ENCODE results near the gene PPP1R12A.
A peak's percentile ranks its signal among the peaks of the same experiment; 100 is the strongest.

PPP1R12A gene

GRCh38 chr12:79954037-79954610, 19.2 kb upstream of the PPP1R12A start:
- no peaks in the 10 kb centered on the region; the same call in 1 of the 2 replicates for H3K9me3 ChIP-seq (ENCODE audit: control insufficient read depth, insufficient read depth, low read depth, low read length)
- TF ChIP-seq ZNF549 (tag by site-specific recombination; IDR thresholded peaks at IDR 0.05) (no peak), SETDB1 (IDR thresholded peaks at IDR 0.05; ENCODE audit: insufficient read length, low read length) (no peak), ZNF423 (tag by site-specific recombination; IDR thresholded peaks at IDR 0.05) (no peak), ZNF843 (tag by site-specific recombination; IDR thresholded peaks at IDR 0.05) (no peak), MEIS1 (CRISPR knock-in tag; IDR thresholded peaks at IDR 0.05; ENCODE audit: borderline replicate concordance) (no peak), ZNF596 (tag by site-specific recombination; IDR thresholded peaks at IDR 0.05) (no peak), ZNF248 (tag by site-specific recombination; IDR thresholded peaks at IDR 0.05) (no peak)

GRCh38 chr12:79949098-79949497, 14.2 kb upstream of the PPP1R12A start:
- POLR2A ChIA-PET = interaction anchor here (0.7 to 1.2 kb wide), 2 partner anchors 12 to 91 kb away, joined by 6 read pairs; no protein-coding TSS in a partner anchor

More at GRCh38 chr12:79954037-79954610, 19.2 kb upstream of the PPP1R12A start:
- POLR2A ChIA-PET = no interaction called here
- CTCF ChIA-PET = no interaction called here
- no peak overlapping the region for H3K4me3 ChIP-seq (ENCODE audit: low read depth, low read length)
- H3K36me3 ChIP-seq (ENCODE audit: control insufficient read depth in 2 of 2, insufficient read depth in 1 of 2, low read length in 2 of 2) = no peaks in the 10 kb centered on the region
- H3K27ac ChIP-seq (ENCODE audit: extremely low read depth, low read depth, low read length) = no peak overlapping the region
- no peaks in the 10 kb centered on the region for H3K4me1 ChIP-seq (ENCODE audit: control insufficient read depth, insufficient read depth, low read length)

GRCh38 chr12:79945433-79945832, 10.5 kb upstream of the PPP1R12A start:
- Histone ChIP-seq H3K9me3 (ENCODE audit: control insufficient read depth, insufficient read depth, low read depth, low read length) (no peaks in the 10 kb centered on the region), H3K27ac (ENCODE audit: extremely low read depth, low read depth, low read length) (no peak overlapping the region), H3K36me3 (ENCODE audit: control insufficient read depth in 2 of 2, insufficient read depth in 1 of 2, low read length in 2 of 2) (no peaks in the 10 kb centered on the region), H3K4me1 (ENCODE audit: control insufficient read depth, insufficient read depth, low read length) (0 out of 2 replicates have a peak, but pooled peaks cover 4% of the 10 kb centered on the region), H3K4me3 (ENCODE audit: low read depth, low read length) (no peak overlapping the region)
- ChIA-PET POLR2A (no interaction called here), CTCF (interaction anchor here (0.7 kb wide), 1 partner anchor 213 kb away, joined by 3 read pairs; no protein-coding TSS in a partner anchor)
- no peak for TF ChIP-seq ZBTB26 (tag by site-specific recombination; optimal IDR thresholded peaks at IDR 0.05)
- TF ChIP-seq ZNF677 (tag by site-specific recombination; IDR thresholded peaks at IDR 0.05) = no peak
- no peak for TF ChIP-seq ZNF624 (tag by site-specific recombination; IDR thresholded peaks at IDR 0.05)
- no peak for TF ChIP-seq ZNF501 (tag by site-specific recombination; IDR thresholded peaks at IDR 0.05)
- TF ChIP-seq ZNF155 (tag by site-specific recombination; IDR thresholded peaks at IDR 0.05) = no peak
- TF ChIP-seq ZNF350 (tag by site-specific recombination; IDR thresholded peaks at IDR 0.05) = no peak
- no peak for TF ChIP-seq KLF7 (tag by site-specific recombination; IDR thresholded peaks at IDR 0.05; ENCODE audit: borderline replicate concordance)
- TF ChIP-seq ZNF202 (tag by site-specific recombination; IDR thresholded peaks at IDR 0.05; ENCODE audit: borderline replicate concordance) = no peak
- no peak for TF ChIP-seq SCRT1 (tag by site-specific recombination; IDR thresholded peaks at IDR 0.05; ENCODE audit: borderline replicate concordance)
- TF ChIP-seq GLIS2 (tag by site-specific recombination; IDR thresholded peaks at IDR 0.05) = no peak

More at GRCh38 chr12:79949098-79949497, 14.2 kb upstream of the PPP1R12A start:
- CTCF ChIA-PET = no interaction called here
- Histone ChIP-seq H3K27ac (ENCODE audit: extremely low read depth, low read depth, low read length) (no peak overlapping the region), H3K4me1 (ENCODE audit: control insufficient read depth, insufficient read depth, low read length) (0 out of 2 replicates have a peak, but pooled peaks cover 4% of the 10 kb centered on the region), H3K4me3 (ENCODE audit: low read depth, low read length) (no peak overlapping the region), H3K36me3 (ENCODE audit: control insufficient read depth in 2 of 2, insufficient read depth in 1 of 2, low read length in 2 of 2) (no peaks in the 10 kb centered on the region), H3K9me3 (ENCODE audit: control insufficient read depth, insufficient read depth, low read depth, low read length) (no peaks in the 10 kb centered on the region)
- TF ChIP-seq ZNF670 (tag by site-specific recombination; IDR thresholded peaks at IDR 0.05; ENCODE audit: low read depth) (no peak), PRDM1 (tag by site-specific recombination; IDR thresholded peaks at IDR 0.05) (peak; percentile 94), ZNF366 (tag by site-specific recombination; conservative IDR thresholded peaks at IDR 0.05) (peak; percentile 84), EGR2 (tag by site-specific recombination; IDR thresholded peaks at IDR 0.05; ENCODE audit: low read depth) (no peak), ZNF157 (tag by site-specific recombination; IDR thresholded peaks at IDR 0.05) (no peak), SP2 (tag by site-specific recombination; IDR thresholded peaks at IDR 0.05) (no peak)
